Ascending aorta (tissue), 2 donors: ENCODE measurements around the gene TMEM116. TPM values are rescaled to one million over a fixed set of nuclear protein-coding genes. Genes with fewer than 3 reads are reported as not detected.
"Not testable (repeated sequence)": the region's sequence is repeated elsewhere in the genome, so short reads cannot be mapped to it uniquely, and the experiment has no call there.

Source experiments
- DNase-seq, 2 donors: peaks; one replicate each; pipeline ENCODE4 v3.0.0-alpha.2; 2019; ENCODE audit warnings: low spot score in 2 of 2
- H3K27ac ChIP-seq, 2 donors: fragments of 200-600 bp; sonication (generic); one replicate each; pipeline ENCODE4 v1.5.1; 2016 to 2017; ENCODE audit warnings: mild to moderate bottlenecking in 1 of 2
- H3K27me3 ChIP-seq: fragments of 200-600 bp; sonication (generic); one replicate; pipeline ENCODE4 v1.5.1; 2017
- H3K36me3 ChIP-seq, 2 donors: fragments of 200-600 bp; sonication (generic); one replicate each; pipeline ENCODE4 v1.5.1; 2016
- H3K4me1 ChIP-seq, 2 donors: fragments of 200-600 bp; sonication (generic); one replicate each; pipeline ENCODE4 v1.5.1; 2016 to 2017; ENCODE audit warnings: mild to moderate bottlenecking in 1 of 2
- H3K4me3 ChIP-seq, 2 donors: fragments of 200-600 bp; sonication (generic); one replicate each; pipeline ENCODE4 v1.5.1; 2016 to 2017; ENCODE audit warnings: mild to moderate bottlenecking in 1 of 2
- H3K9me3 ChIP-seq, 2 donors: fragments of 200-600 bp; sonication (generic); one replicate each; pipeline ENCODE4 v1.5.1; 2016
- intact Hi-C: fragments of 100-400 bp; cut with DNase I; formaldehyde crosslinking; loops from one replicate; pipeline ENCODE4 v1.15.1; 2023
- total RNA-seq: library from RNA; depleted of rRNA; stranded (reverse); fragments of >200 nt; gene quantifications from one replicate; pipeline ENCODE4 v1.1.0, GENCODE V29; 2016
- TF ChIP-seq, protein P1 (sequence below), 3 experiments: fragments of 200-600 bp in 2 of 3; fragments of 450-650 bp in 1 of 3; sonication (generic) in 2 of 3; IDR thresholded peaks; one replicate each; pipeline ENCODE4 v1.5.1; 2016 to 2019; ENCODE audit warnings: antibody characterized with exemption in 3 of 3, mild to moderate bottlenecking in 1 of 3, moderate library complexity in 1 of 3

Gene TMEM116
- total RNA-seq, 1 donor from 2014 or later = 2.2 TPM

DNA sequence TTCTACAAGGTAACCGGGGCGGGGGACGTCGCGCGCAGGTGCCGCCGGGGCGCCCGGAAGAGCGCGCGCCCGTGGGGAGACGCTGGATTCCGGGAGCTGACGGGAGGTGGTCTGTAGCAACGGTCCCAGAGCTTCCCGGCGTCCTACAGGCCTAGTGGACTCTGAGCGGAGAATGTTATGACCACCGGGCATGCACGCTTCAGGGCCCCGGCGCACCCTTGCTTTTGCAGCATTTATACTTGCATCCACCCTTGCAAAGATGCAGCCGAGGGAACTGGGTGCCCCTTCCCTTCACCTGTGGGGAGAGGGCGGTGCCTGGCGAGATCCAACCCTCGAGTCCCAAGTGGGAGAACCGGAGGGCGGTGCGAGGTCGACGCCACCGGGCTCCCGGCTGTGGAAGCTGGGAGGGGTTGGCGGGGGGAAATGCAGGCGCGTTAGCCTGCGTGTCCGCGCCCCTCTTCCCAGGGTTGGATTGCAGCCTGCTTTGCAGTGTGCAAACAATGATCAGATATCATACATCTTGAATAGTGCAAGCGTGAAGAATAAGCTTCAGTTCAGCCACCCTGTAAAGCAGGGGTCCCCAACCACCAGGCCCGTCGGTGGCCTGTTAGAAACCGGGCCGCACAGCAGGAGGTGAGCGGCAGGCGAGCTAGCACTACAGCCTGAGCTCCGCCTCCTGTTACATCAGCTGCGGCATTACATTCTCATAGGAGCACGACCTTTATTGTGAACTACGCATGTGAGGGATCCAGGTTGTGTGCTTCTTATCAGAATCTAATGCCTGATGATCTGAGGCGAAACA, 837 bp upstream of the TMEM116 start:
- Histone ChIP-seq H3K4me3 (peak overlapping the region; percentile 85), H3K4me1 (peaks cover 3 to 20% of the 10 kb centered on the region in 2 donors), H3K9me3 (no peaks in the 10 kb centered on the region), H3K36me3 (no peaks in the 10 kb centered on the region), H3K27me3 (no peaks in the 10 kb centered on the region), H3K27ac (peak overlapping the region; percentile 82 to 97)
- TF ChIP-seq, protein P1, sequence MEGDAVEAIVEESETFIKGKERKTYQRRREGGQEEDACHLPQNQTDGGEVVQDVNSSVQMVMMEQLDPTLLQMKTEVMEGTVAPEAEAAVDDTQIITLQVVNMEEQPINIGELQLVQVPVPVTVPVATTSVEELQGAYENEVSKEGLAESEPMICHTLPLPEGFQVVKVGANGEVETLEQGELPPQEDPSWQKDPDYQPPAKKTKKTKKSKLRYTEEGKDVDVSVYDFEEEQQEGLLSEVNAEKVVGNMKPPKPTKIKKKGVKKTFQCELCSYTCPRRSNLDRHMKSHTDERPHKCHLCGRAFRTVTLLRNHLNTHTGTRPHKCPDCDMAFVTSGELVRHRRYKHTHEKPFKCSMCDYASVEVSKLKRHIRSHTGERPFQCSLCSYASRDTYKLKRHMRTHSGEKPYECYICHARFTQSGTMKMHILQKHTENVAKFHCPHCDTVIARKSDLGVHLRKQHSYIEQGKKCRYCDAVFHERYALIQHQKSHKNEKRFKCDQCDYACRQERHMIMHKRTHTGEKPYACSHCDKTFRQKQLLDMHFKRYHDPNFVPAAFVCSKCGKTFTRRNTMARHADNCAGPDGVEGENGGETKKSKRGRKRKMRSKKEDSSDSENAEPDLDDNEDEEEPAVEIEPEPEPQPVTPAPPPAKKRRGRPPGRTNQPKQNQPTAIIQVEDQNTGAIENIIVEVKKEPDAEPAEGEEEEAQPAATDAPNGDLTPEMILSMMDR (IDR thresholded peaks at IDR 0.05) = no peak
- intact Hi-C loops = loop anchor here (1.0 to 10.0 kb wide), 6 partner anchors 69 to 371 kb away; partner anchors contain the start of genes ACAD10, BRAP, HECTD4 and NAA25
- DNase-seq = peak in 1 of 2 donors; percentile 74

- peak overlapping the region; percentile 97 to 99 for H3K27ac ChIP-seq
- intact Hi-C loops = loop anchor here (2.0 to 10.0 kb wide), 5 partner anchors 96 to 373 kb away; partner anchors contain the start of genes ACAD10, BRAP, HECTD4 and NAA25
- H3K4me1 ChIP-seq = peaks cover 3 to 20% of the 10 kb centered on the region in 2 donors
These were observed 1.3 kb downstream of the TMEM116 start for GRCh38 chr12:112011685-112012084.

GRCh38 chr12:112010415-112011344, 2.3 kb downstream of the TMEM116 start:
- no peak for DNase-seq
- H3K9me3 ChIP-seq = no peaks in the 10 kb centered on the region
- H3K4me1 ChIP-seq = peaks cover 3 to 20% of the 10 kb centered on the region in 2 donors
- intact Hi-C loops = loop anchor here (5.0 to 10.0 kb wide), 4 partner anchors 97 to 374 kb away; partner anchors contain the start of genes ACAD10, BRAP, HECTD4 and NAA25
- H3K27me3 ChIP-seq = no peaks in the 10 kb centered on the region
- H3K27ac ChIP-seq = peak overlapping the region in 1 of 2 donors; percentile 19
- H3K36me3 ChIP-seq = no peaks in the 10 kb centered on the region
- H3K4me3 ChIP-seq = no peak overlapping the region
- TF ChIP-seq, protein P1 (IDR thresholded peaks at IDR 0.05) = no peak

More at GRCh38 chr12:112011685-112012084, 1.3 kb downstream of the TMEM116 start:
- no peaks in the 10 kb centered on the region for H3K27me3 ChIP-seq
- H3K4me3 ChIP-seq = peak overlapping the region in 1 of 2 donors; percentile 85
- DNase-seq = no peak
- H3K9me3 ChIP-seq = no peaks in the 10 kb centered on the region
- no peaks in the 10 kb centered on the region for H3K36me3 ChIP-seq
- TF ChIP-seq, protein P1 (IDR thresholded peaks at IDR 0.05) = no peak

GRCh38 chr12:112009596-112009995, 3.4 kb downstream of the TMEM116 start:
- H3K36me3 ChIP-seq, H3K4me3 ChIP-seq, intact Hi-C loops, DNase-seq, H3K27me3 ChIP-seq, H3K9me3 ChIP-seq, H3K27ac ChIP-seq: not testable (repeated sequence)
- peaks cover 3 to 16% of the 10 kb centered on the region in 2 donors for H3K4me1 ChIP-seq

- Histone ChIP-seq H3K4me1 (peaks cover 3 to 12% of the 10 kb centered on the region in 2 donors), H3K27me3 (no peaks in the 10 kb centered on the region), H3K36me3 (peaks cover 0 to 9% of the 10 kb centered on the region in 2 donors), H3K9me3 (no peaks in the 10 kb centered on the region), H3K4me3 (no peak overlapping the region), H3K27ac (no peak overlapping the region)
- TF ChIP-seq, protein P1 (IDR thresholded peaks at IDR 0.05) = no peak
- intact Hi-C loops = no loop called here
- no peak for DNase-seq
These were observed 4.0 kb downstream of the TMEM116 start for GRCh38 chr12:112008918-112009317.
